Liver (tissue), 9 donors: ENCODE data around the gene PHETA2. TPM values are rescaled to one million over a fixed set of nuclear protein-coding genes. Genes with fewer than 3 reads are reported as not detected.
"Not testable (repeated sequence)": the region's sequence is repeated elsewhere in the genome, so short reads cannot be mapped to it uniquely, and the experiment has no call there.

Experiments used
- DNase-seq: peaks from one replicate; pipeline ENCODE4 v3.0.0-alpha.2; 2017; ENCODE audit warnings: low spot score
- H3K27ac ChIP-seq, 2 donors: one replicate each; pipeline ENCODE4 v1.7.0; 2013; ENCODE audit warnings: inconsistent platforms in 2 of 2, low read length in 2 of 2, control low read depth in 1 of 2, low read depth in 1 of 2, mild to moderate bottlenecking in 1 of 2
- H3K27me3 ChIP-seq, 4 donors: one replicate each; pipeline versions ENCODE4 v1.6.1 to v1.7.0; 2013; ENCODE audit warnings: low read length in 3 of 4, inconsistent platforms in 1 of 4, mild to moderate bottlenecking in 1 of 4, moderate library complexity in 1 of 4; ENCODE audit not compliant: control insufficient read depth in 4 of 4, insufficient read depth in 4 of 4
- H3K36me3 ChIP-seq, 4 donors: one replicate each; pipeline versions ENCODE4 v1.6.1 to v1.7.0; 2013; ENCODE audit warnings: low read length in 3 of 4, mild to moderate bottlenecking in 3 of 4, low read depth in 1 of 4, moderate library complexity in 1 of 4; ENCODE audit not compliant: control insufficient read depth in 4 of 4, insufficient read depth in 3 of 4
- H3K4me1 ChIP-seq, 4 donors: one replicate each; pipeline versions ENCODE4 v1.6.1 to v1.7.0; 2013; ENCODE audit warnings: low read length in 3 of 4, mild to moderate bottlenecking in 3 of 4, moderate library complexity in 1 of 4; ENCODE audit not compliant: control insufficient read depth in 4 of 4, insufficient read depth in 4 of 4
- H3K4me3 ChIP-seq, 3 donors: one replicate each; pipeline versions ENCODE4 v1.6.1 to v1.7.0; 2013; ENCODE audit warnings: low read length in 3 of 3, control low read depth in 1 of 3, low read depth in 1 of 3, mild to moderate bottlenecking in 1 of 3
- H3K9ac ChIP-seq, 2 donors: one replicate each; pipeline ENCODE4 v1.7.0; 2013; ENCODE audit warnings: low read length in 2 of 2, mild to moderate bottlenecking in 2 of 2, moderate library complexity in 2 of 2, control low read depth in 1 of 2, low read depth in 1 of 2
- H3K9me3 ChIP-seq, 4 donors: one replicate each; pipeline versions ENCODE4 v1.6.1 to v1.7.0; 2013; ENCODE audit warnings: low read length in 3 of 4; ENCODE audit not compliant: control insufficient read depth in 4 of 4
- CTCF ChIP-seq: fragments of 150-350 bp; IDR thresholded peaks from 2 replicates; pipeline ENCODE4 v1.5.1; 2017; ENCODE audit warnings: improper control_type of control experiment, low read depth, low read length; ENCODE audit not compliant: missing input control
- GABPA ChIP-seq, 2 donors: IDR thresholded peaks in 1 of 2; conservative IDR thresholded peaks in 1 of 2; 2 replicates each; pipeline ENCODE4 v1.6.1; 2016; ENCODE audit warnings: antibody characterized with exemption in 2 of 2, mild to moderate bottlenecking in 1 of 2, moderate library complexity in 1 of 2
- JUND ChIP-seq, 2 donors: IDR thresholded peaks; 2 replicates each; pipeline ENCODE4 v1.6.1; 2016; ENCODE audit warnings: antibody characterized with exemption in 2 of 2
- RAD21 ChIP-seq, 2 donors: IDR thresholded peaks; 2 replicates each; pipeline ENCODE4 v1.6.1; 2016; ENCODE audit warnings: antibody characterized with exemption in 2 of 2, mild to moderate bottlenecking in 2 of 2
- YY1 ChIP-seq: IDR thresholded peaks from 2 replicates; pipeline ENCODE4 v1.6.1; 2016; ENCODE audit warnings: antibody characterized with exemption, mild to moderate bottlenecking
- WGBS: extraction: QIAGEN DNeasy Blood & Tissue Kit; methylation state at CpG from one replicate; pipeline ENCODE4 v1.1.7; 2013; 5-methylcytosine and 5-hydroxymethylcytosine counted together
- polyA plus RNA-seq, 2 donors: library from polyadenylated mRNA; stranded (reverse) in 1 of 2; unstranded in 1 of 2; fragments of 200-250 nt in 1 of 2; fragments of >200 nt in 1 of 2; fragmentation: Nextera tagmentation in 1 of 2; extraction: Ambion mirVana in 1 of 2; gene quantifications; one replicate each; pipeline versions ENCODE4 v1.2.1 to v1.2.3, GENCODE V29; 2013 to 2015
- total RNA-seq, 2 donors: library from RNA; depleted of rRNA; stranded (reverse); fragments of >200 nt; gene quantifications; one replicate each; pipeline ENCODE4 v1.2.3, GENCODE V29; 2014
- donor health status: healthy.
- donor health status: healthy.
- donor health status: healthy.
- donor health status: healthy.
- donor health status: healthy.

The PHETA2 gene
- total and polyA plus RNA-seq, 4 donors, result 0.89 to 5.1 (median 1.5) TPM

- no peak overlapping the region for H3K4me3 ChIP-seq
- no peak overlapping the region for H3K9ac ChIP-seq
- no peaks in the 10 kb centered on the region for H3K27me3 ChIP-seq
- no peaks in the 10 kb centered on the region for H3K36me3 ChIP-seq
- no peak for DNase-seq
- H3K4me1 ChIP-seq, result peaks cover 0 to 4% (median 0%) of the 10 kb centered on the region in 4 donors
- 89% methylated on average over 4 of the region's 4 CpGs for WGBS
- H3K9me3 ChIP-seq, result peaks cover 0 to 9% (median 6%) of the 10 kb centered on the region in 4 donors
- TF ChIP-seq YY1, result no peak
- no peak overlapping the region for H3K27ac ChIP-seq
These were observed 37.8 kb downstream of the PHETA2 start for GRCh38 chr22:42111798-42112197.

GRCh38 chr22:42112793-42113192 lies 38.7 kb downstream of the PHETA2 start:
- 10% methylated on average over 4 of the region's 4 CpGs for WGBS
- not testable (repeated sequence) for DNase-seq

GRCh38 chr22:42114721-42115120 lies 40.7 kb downstream of the PHETA2 start:
- no peak for TF ChIP-seq GABPA (IDR thresholded peaks at IDR 0.05 in 1 of 2, conservative IDR thresholded peaks at IDR 0.05 in 1 of 2)
- no peak for TF ChIP-seq JUND (IDR thresholded peaks at IDR 0.05)
- TF ChIP-seq CTCF, result peak; percentile 30
- peak; percentile 55 to 76 for TF ChIP-seq RAD21 (IDR thresholded peaks at IDR 0.05)
- H3K36me3 ChIP-seq, result no peaks in the 10 kb centered on the region
- no peaks in the 10 kb centered on the region for H3K27me3 ChIP-seq
- no peak overlapping the region for H3K9ac ChIP-seq
- H3K4me1 ChIP-seq, result peaks cover 0 to 5% (median 0%) of the 10 kb centered on the region in 4 donors
- 92% methylated on average over 7 of the region's 7 CpGs for WGBS
- DNase-seq, result no peak
- no peak overlapping the region for H3K27ac ChIP-seq
- peaks cover 0 to 9% (median 6%) of the 10 kb centered on the region in 4 donors for H3K9me3 ChIP-seq
- H3K4me3 ChIP-seq, result no peak overlapping the region

More at GRCh38 chr22:42112793-42113192, 38.7 kb downstream of the PHETA2 start:
- not testable (repeated sequence) for H3K4me3 ChIP-seq, H3K27me3 ChIP-seq, H3K9me3 ChIP-seq, H3K9ac ChIP-seq, H3K36me3 ChIP-seq, H3K4me1 ChIP-seq, H3K27ac ChIP-seq
- TF ChIP-seq RAD21 (IDR thresholded peaks at IDR 0.05) (peak; percentile 67), CTCF (peak; percentile 30)

GRCh38 chr22:42115420-42115830 lies 41.4 kb downstream of the PHETA2 start:
- WGBS, result 96% methylated on average over 6 of the region's 6 CpGs
- H3K4me3 ChIP-seq, H3K9ac ChIP-seq: not testable (repeated sequence)

More at GRCh38 chr22:42115420-42115830, 41.4 kb downstream of the PHETA2 start:
- H3K4me1 ChIP-seq, H3K27me3 ChIP-seq, H3K36me3 ChIP-seq, H3K27ac ChIP-seq, DNase-seq, H3K9me3 ChIP-seq: not testable (repeated sequence)
